PFSK-1 (cell line): Measurements from ENCODE around the gene AIG1.

Source experiments
- FOXP2 ChIP-seq: optimal IDR thresholded peaks from 2 replicates; pipeline ENCODE3; 2011; ENCODE audit warnings: borderline replicate concordance, control low read depth, inconsistent platforms; ENCODE audit not compliant: insufficient read depth; ENCODE audit errors: extremely low read length, extremely low read depth
- POLR2AphosphoS5 ChIP-seq: IDR thresholded peaks from 2 replicates; pipeline ENCODE4 v1.6.1; 2012; ENCODE audit warnings: low read depth, mild to moderate bottlenecking, control low read depth, low read length, moderate library complexity
- REST ChIP-seq, 2 experiments: IDR thresholded peaks; 2 replicates each; pipeline versions ENCODE4 v1.6.1 to v1.8.0; 2011 to 2012; ENCODE audit warnings: low read depth in 2 of 2, low read length in 2 of 2, control low read depth in 1 of 2, inconsistent platforms in 1 of 2, mild to moderate bottlenecking in 1 of 2, moderate library complexity in 1 of 2; ENCODE audit not compliant: insufficient read depth in 1 of 2
- SIN3A ChIP-seq: IDR thresholded peaks from 2 replicates; pipeline ENCODE4 v1.6.1; 2012; ENCODE audit warnings: mild to moderate bottlenecking, low read length, moderate library complexity, borderline replicate concordance; ENCODE audit not compliant: insufficient read depth
- TAF1 ChIP-seq: IDR thresholded peaks from 2 replicates; pipeline ENCODE4 v1.6.1; 2012; ENCODE audit warnings: low read length, control low read depth, borderline replicate concordance; ENCODE audit not compliant: insufficient read depth

Gene AIG1

GRCh38 chr6:143385636-143386035 is 324.9 kb downstream of the AIG1 start:
- TF ChIP-seq POLR2AphosphoS5 (no peak), FOXP2 (no peak), REST (IDR thresholded peaks at IDR 0.05; ENCODE audit: insufficient read depth in 1 of 2, low read depth in 2 of 2, low read length in 2 of 2) (no peak), SIN3A (no peak), TAF1 (no peak)

GRCh38 chr6:143390278-143390677 is 329.6 kb downstream of the AIG1 start:
- TF ChIP-seq SIN3A (no peak), REST (IDR thresholded peaks at IDR 0.05; ENCODE audit: insufficient read depth in 1 of 2, low read depth in 2 of 2, low read length in 2 of 2) (no peak), TAF1 (no peak), FOXP2 (no peak), POLR2AphosphoS5 (no peak)
